Tibial nerve (tissue), 4 donors: Measurements from ENCODE around the gene TTC33.

ENCODE experiments used
- CTCF ChIP-seq, 5 experiments: fragments of 200-600 bp in 3 of 5; fragments of 450-650 bp in 2 of 5; sonication (generic) in 3 of 5; IDR thresholded peaks; one replicate each; pipeline ENCODE4 v1.5.1; 2016 to 2019; ENCODE audit warnings: antibody characterized with exemption in 5 of 5, mild to moderate bottlenecking in 3 of 5, moderate library complexity in 2 of 5
- EP300 ChIP-seq, 2 donors: sonication (generic); formaldehyde crosslinking; IDR thresholded peaks; one replicate each; pipeline ENCODE4 v1.6.1; 2017; ENCODE audit warnings: antibody characterized with exemption in 2 of 2, mild to moderate bottlenecking in 1 of 2
- POLR2A ChIP-seq, 2 donors: fragments of 450-650 bp; IDR thresholded peaks; one replicate each; pipeline ENCODE4 v1.6.1; 2017; ENCODE audit warnings: antibody characterized with exemption in 2 of 2, mild to moderate bottlenecking in 2 of 2, moderate library complexity in 2 of 2

- TF ChIP-seq CTCF (IDR thresholded peaks at IDR 0.05) (no peak), POLR2A (IDR thresholded peaks at IDR 0.05) (no peak), EP300 (IDR thresholded peaks at IDR 0.05) (no peak)
Observed at GRCh38 chr5:40478766-40479165, 277.0 kb downstream of the TTC33 start.
